ENCODE results near the gene FBXW11.
A peak's percentile ranks its signal among the peaks of the same experiment; 100 is the strongest.

FBXW11 gene

DNA sequence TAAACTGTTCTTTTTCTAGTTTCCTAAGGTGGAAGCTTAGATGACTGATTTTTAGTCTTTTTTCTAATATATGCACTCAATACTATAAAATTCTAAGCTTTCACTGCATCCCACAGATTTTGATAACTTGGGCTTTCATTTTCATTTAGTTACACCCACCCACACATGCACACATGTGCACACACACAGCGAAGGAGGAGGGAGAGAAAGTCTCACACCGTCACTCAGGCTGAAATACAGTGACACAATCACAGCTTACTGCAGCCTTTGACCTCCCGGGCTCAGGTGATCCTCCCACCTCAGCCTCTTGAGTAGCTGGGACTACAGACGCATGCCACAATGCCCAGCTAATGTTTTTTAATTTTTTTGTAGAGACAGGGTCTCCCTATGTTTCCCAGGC, 124.3 kb downstream of the FBXW11 start:
- DNase-seq (ENCODE audit: low read depth), result no peak
- no peak overlapping the region for H3K4me3 ChIP-seq (ENCODE audit: low read depth, low read length)
- TF ChIP-seq, protein P1, sequence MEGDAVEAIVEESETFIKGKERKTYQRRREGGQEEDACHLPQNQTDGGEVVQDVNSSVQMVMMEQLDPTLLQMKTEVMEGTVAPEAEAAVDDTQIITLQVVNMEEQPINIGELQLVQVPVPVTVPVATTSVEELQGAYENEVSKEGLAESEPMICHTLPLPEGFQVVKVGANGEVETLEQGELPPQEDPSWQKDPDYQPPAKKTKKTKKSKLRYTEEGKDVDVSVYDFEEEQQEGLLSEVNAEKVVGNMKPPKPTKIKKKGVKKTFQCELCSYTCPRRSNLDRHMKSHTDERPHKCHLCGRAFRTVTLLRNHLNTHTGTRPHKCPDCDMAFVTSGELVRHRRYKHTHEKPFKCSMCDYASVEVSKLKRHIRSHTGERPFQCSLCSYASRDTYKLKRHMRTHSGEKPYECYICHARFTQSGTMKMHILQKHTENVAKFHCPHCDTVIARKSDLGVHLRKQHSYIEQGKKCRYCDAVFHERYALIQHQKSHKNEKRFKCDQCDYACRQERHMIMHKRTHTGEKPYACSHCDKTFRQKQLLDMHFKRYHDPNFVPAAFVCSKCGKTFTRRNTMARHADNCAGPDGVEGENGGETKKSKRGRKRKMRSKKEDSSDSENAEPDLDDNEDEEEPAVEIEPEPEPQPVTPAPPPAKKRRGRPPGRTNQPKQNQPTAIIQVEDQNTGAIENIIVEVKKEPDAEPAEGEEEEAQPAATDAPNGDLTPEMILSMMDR (IDR thresholded peaks at IDR 0.05; ENCODE audit: control insufficient read depth, extremely low read depth, insufficient read depth), result no peak

DNA sequence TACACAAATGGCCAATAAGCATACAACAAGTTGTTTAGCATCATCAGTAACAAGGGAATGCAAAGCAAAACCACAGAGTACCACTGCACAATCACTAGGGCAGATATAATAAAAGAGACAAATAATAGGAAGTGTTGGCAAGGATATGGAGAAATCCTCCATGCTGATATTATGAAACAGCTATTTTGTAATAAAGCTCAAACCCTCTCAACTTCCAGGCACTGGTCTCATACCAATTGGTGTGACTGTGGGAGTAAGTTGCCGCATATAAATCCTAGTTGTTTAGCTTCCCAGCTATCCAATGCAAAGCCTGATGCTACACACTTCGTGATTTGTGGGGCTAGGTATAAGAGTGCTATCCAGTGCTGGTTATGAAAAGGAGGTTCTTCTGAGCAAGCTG, 132.2 kb downstream of the FBXW11 start:
- DNase-seq (ENCODE audit: low read depth), result no peak

DNA sequence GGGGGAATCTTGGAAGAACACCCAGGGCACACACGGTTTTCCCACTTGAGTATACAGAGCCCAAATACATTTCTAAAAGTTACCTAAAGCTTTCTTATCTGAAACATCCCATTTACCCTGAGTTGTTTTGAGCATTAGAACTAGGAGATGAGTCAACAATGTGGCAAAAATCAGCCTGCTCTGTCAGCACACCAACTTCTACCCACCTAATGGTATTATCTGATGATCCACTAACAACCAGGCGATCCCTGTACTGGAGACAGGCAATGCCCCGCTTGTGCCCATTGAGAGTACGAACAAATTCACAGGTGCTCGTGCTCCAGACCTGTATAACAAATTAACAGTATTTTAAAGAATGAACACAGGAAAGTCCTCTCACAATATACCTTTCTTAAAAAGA, 133.8 kb downstream of the FBXW11 start:
- TF ChIP-seq, protein P1 (IDR thresholded peaks at IDR 0.05; ENCODE audit: control insufficient read depth, extremely low read depth, insufficient read depth), result no peak

More for the DNA sequence above, 132.2 kb downstream of the FBXW11 start:
- H3K4me3 ChIP-seq (ENCODE audit: low read depth, low read length), result no peak overlapping the region
- TF ChIP-seq, protein P1 (IDR thresholded peaks at IDR 0.05; ENCODE audit: control insufficient read depth, extremely low read depth, insufficient read depth), result no peak

DNA sequence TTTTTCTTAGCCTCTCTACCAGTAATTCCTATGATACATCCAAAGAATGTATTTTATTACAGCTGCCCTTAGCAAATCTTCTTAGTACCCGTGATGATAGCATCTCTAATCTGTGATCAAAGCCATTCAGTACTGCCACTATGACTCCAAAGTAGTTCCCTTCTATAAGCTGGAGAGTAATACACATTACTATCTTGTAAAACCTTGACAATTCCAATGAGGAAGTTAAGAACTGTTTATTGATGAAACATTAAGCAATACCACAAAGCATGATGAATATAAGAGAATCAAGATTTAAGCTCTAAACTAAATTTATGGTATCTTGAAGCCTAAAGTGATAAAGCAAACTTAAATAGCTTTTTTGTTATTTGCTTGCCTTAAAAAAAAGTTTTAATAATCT, 134.7 kb downstream of the FBXW11 start:
- peak; percentile 14 for DNase-seq (ENCODE audit: low read depth)
- TF ChIP-seq, protein P1 (IDR thresholded peaks at IDR 0.05; ENCODE audit: control insufficient read depth, extremely low read depth, insufficient read depth), result no peak
- H3K4me3 ChIP-seq (ENCODE audit: low read depth, low read length), result no peak overlapping the region

More for the DNA sequence above, 133.8 kb downstream of the FBXW11 start:
- no peak overlapping the region for H3K4me3 ChIP-seq (ENCODE audit: low read depth, low read length)
- no peak for DNase-seq (ENCODE audit: low read depth)

DNA sequence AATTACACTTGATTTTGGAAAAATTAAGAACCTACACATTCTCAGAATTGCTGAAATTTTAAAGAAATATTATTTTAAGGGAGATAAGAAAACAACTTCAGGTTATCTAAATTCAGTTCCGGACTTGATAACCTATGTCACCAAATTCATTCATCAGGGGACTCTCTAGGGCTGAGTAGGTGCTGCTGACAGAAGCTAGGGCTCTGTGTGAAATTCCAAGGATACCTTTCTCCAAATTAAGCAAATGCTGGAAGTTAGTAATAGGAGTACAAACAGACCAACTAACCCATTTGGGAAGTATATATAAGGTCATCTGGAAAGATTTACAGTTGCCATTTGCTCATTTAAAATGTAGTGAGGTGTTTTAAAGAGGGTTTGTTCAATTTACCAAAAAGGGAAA, 136.5 kb downstream of the FBXW11 start:
- TF ChIP-seq, protein P1 (IDR thresholded peaks at IDR 0.05; ENCODE audit: control insufficient read depth, extremely low read depth, insufficient read depth), result no peak
- no peak overlapping the region for H3K4me3 ChIP-seq (ENCODE audit: low read depth, low read length)
- DNase-seq (ENCODE audit: low read depth), result no peak

DNA sequence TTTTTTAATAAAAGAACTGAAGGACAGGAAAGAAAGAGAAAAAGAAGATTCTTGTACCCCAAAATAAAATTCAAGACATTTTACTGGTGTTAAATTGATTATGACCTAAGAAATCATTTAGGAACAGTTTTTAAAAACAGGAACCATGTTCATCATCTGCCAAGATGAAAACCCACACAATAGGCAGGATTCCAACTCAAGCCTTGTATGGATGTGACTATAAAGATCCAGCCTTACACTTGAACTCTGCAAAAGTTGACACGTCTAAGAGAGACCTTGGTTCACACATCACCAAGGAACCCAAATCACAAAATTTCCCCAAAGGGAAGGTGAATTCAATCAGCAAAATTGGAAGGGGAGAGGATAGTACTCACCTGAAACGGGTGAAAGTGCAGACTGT, 138.2 kb downstream of the FBXW11 start:
- DNase-seq (ENCODE audit: low read depth), result no peak
- no peak overlapping the region for H3K4me3 ChIP-seq (ENCODE audit: low read depth, low read length)
- TF ChIP-seq, protein P1 (IDR thresholded peaks at IDR 0.05; ENCODE audit: control insufficient read depth, extremely low read depth, insufficient read depth), result no peak

DNA sequence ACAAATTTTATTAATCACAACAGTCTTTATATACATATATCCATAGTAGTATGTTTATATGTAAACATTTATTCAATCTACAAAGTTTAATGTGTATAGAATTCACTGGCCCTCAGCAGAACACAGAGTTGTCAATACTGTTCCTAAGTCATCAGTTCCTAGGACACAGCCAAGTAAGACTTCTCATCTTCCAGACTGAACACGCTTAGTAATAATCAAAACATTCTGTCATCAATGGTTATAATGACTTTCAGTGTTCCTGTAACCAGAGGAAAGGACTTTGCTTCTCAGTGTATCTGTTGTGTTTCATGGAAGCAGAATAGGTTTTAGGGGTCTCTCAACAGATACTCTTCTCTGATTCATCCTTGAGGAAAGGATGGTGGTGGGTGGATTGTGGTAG, 138.7 kb downstream of the FBXW11 start:
- no peak overlapping the region for H3K4me3 ChIP-seq (ENCODE audit: low read depth, low read length)
- no peak for DNase-seq (ENCODE audit: low read depth)
- TF ChIP-seq, protein P1 (IDR thresholded peaks at IDR 0.05; ENCODE audit: control insufficient read depth, extremely low read depth, insufficient read depth), result no peak

All from LNCaP clone FGC (cell line).